ENCODE data around the gene HDAC9. TPM values are rescaled to one million over a fixed set of nuclear protein-coding genes. Genes with fewer than 3 reads are reported as not detected.

HDAC9 gene
- total RNA-seq, 1 donor from 2014 or later = 27.6 TPM

GRCh38 chr7:18590241-18590640, 94.7 kb downstream of the HDAC9 start:
- Histone ChIP-seq H3K27ac (ENCODE audit: low read depth, low read length) (no peak overlapping the region), H3K9ac (ENCODE audit: low read length) (no peak overlapping the region), H3K79me2 (ENCODE audit: insufficient read depth, low read length) (no peaks in the 10 kb centered on the region), H3K27me3 (ENCODE audit: insufficient read depth, low read length) (no peaks in the 10 kb centered on the region), H3K36me3 (ENCODE audit: insufficient read depth, low read length) (peaks cover 10% of the 10 kb centered on the region), H3K4me3 (ENCODE audit: insufficient read depth, low read depth, low read length) (no peak overlapping the region), H3K4me1 (ENCODE audit: insufficient read depth, low read length) (no peaks in the 10 kb centered on the region), H3K9me3 (ENCODE audit: insufficient read depth, low read depth, low read length) (no peaks in the 10 kb centered on the region), H4K20me1 (ENCODE audit: insufficient read depth, low read length) (no peaks in the 10 kb centered on the region), H3K4me2 (ENCODE audit: low read length) (no peak overlapping the region), H2AFZ (ENCODE audit: low read depth, low read length) (no peak overlapping the region)
- no peak for TF ChIP-seq CTCF (IDR thresholded peaks at IDR 0.05; ENCODE audit: insufficient read depth, low read depth, low read length)
- TF ChIP-seq EZH2 (IDR thresholded peaks at IDR 0.05; ENCODE audit: insufficient read depth, low read length) = no peak
- no peaks in the 10 kb centered on the region for H3K9me3 Mint-ChIP-seq (ENCODE audit: unreplicated experiment)
- no peak overlapping the region for H3K27ac Mint-ChIP-seq (ENCODE audit: unreplicated experiment)
- no peaks in the 10 kb centered on the region for H3K36me3 Mint-ChIP-seq (ENCODE audit: low read depth, unreplicated experiment)
- H3K4me1 Mint-ChIP-seq (ENCODE audit: low read depth, unreplicated experiment) = no peaks in the 10 kb centered on the region
- H3K27me3 Mint-ChIP-seq (ENCODE audit: low read depth, unreplicated experiment) = no peaks in the 10 kb centered on the region
- FAIRE-seq = no peak
- no peak for DNase-seq (ENCODE audit: low read depth)
- H3K4me3 Mint-ChIP-seq (ENCODE audit: unreplicated experiment) = no peak overlapping the region

GRCh38 chr7:18590744-18591340, 95.3 kb downstream of the HDAC9 start:
- no peak overlapping the region for H3K4me2 ChIP-seq (ENCODE audit: low read length)

More at GRCh38 chr7:18590744-18591340, 95.3 kb downstream of the HDAC9 start:
- no peaks in the 10 kb centered on the region for H3K79me2 ChIP-seq (ENCODE audit: insufficient read depth, low read length)
- peaks cover 10% of the 10 kb centered on the region for H3K36me3 ChIP-seq (ENCODE audit: insufficient read depth, low read length)
- no peaks in the 10 kb centered on the region for H3K36me3 Mint-ChIP-seq (ENCODE audit: low read depth, unreplicated experiment)
- peak; percentile 94 for FAIRE-seq
- no peak overlapping the region for H3K9ac ChIP-seq (ENCODE audit: low read length)
- DNase-seq (ENCODE audit: low read depth) = peak; percentile 40
- H3K27me3 Mint-ChIP-seq (ENCODE audit: low read depth, unreplicated experiment) = no peaks in the 10 kb centered on the region
- no peaks in the 10 kb centered on the region for H3K4me1 ChIP-seq (ENCODE audit: insufficient read depth, low read length)
- H3K27me3 ChIP-seq (ENCODE audit: insufficient read depth, low read length) = no peaks in the 10 kb centered on the region
- no peak overlapping the region for H3K27ac Mint-ChIP-seq (ENCODE audit: unreplicated experiment)
- H3K9me3 Mint-ChIP-seq (ENCODE audit: unreplicated experiment) = no peaks in the 10 kb centered on the region
- H3K27ac ChIP-seq (ENCODE audit: low read depth, low read length) = no peak overlapping the region
- H3K4me1 Mint-ChIP-seq (ENCODE audit: low read depth, unreplicated experiment) = no peaks in the 10 kb centered on the region
- no peak overlapping the region for H3K4me3 Mint-ChIP-seq (ENCODE audit: unreplicated experiment)
- H2AFZ ChIP-seq (ENCODE audit: low read depth, low read length) = no peak overlapping the region
- H3K4me3 ChIP-seq (ENCODE audit: insufficient read depth, low read depth, low read length) = no peak overlapping the region
- TF ChIP-seq EZH2 (IDR thresholded peaks at IDR 0.05; ENCODE audit: insufficient read depth, low read length) (no peak), CTCF (IDR thresholded peaks at IDR 0.05; ENCODE audit: insufficient read depth, low read depth, low read length) (peak; percentile 60)
- no peaks in the 10 kb centered on the region for H4K20me1 ChIP-seq (ENCODE audit: insufficient read depth, low read length)
- H3K9me3 ChIP-seq (ENCODE audit: insufficient read depth, low read depth, low read length) = no peaks in the 10 kb centered on the region

Measured in astrocyte (in vitro differentiated cells and primary cell).